K562 (cell line): ENCODE data around the gene PRAMEF18. TPM values are rescaled to one million over a fixed set of nuclear protein-coding genes. Genes with fewer than 3 reads are reported as not detected.
"Not testable (repeated sequence)": the region's sequence is repeated elsewhere in the genome, so short reads cannot be mapped to it uniquely, and the experiment has no call there.

Experiments used
- ATAC-seq: fragments of 200-7000 bp; cut with Tn5 transposase; 3 replicates; pipeline ENCODE4 v1.9.1; 2020; ENCODE audit warnings: moderate library complexity
- BruUV-seq: library from RNA; stranded (reverse); fragments of 400-500 nt; replicated peaks from 2 replicates; lab custom pipeline; 2021; lab: Mats Ljungman, UMichigan
- CTCF ChIA-PET: fragments of 300-600 bp; formaldehyde crosslinking; extraction: SDS; loops from one replicate; lab custom pipeline; 2021; ENCODE audit warnings: low intra/inter-chr PET ratio; lab: Yijun Ruan, JAX
- POLR2A ChIA-PET: fragments of 300-600, 350-650 bp; sonication (Branson Sonifier 250); formaldehyde crosslinking; extraction: SDS; loops from one replicate; lab custom pipeline; 2021; ENCODE audit warnings: antibody characterized with exemption, inconsistent platforms; lab: Yijun Ruan, JAX
- DNase-seq, 4 experiments: peaks; one replicate each; pipeline versions ENCODE4 v3.0.0 to v3.0.0-alpha.2; 2011 to 2018; ENCODE audit warnings: low spot score in 3 of 4, mixed read lengths in 3 of 4; ENCODE audit errors: extremely low read depth in 1 of 4
- FAIRE-seq: peaks from 2 replicates; lab custom pipeline; 2011; peaks lifted over from hg19 to GRCh38; lab: Jason Lieb, UNC
- H2AFZ ChIP-seq: 2 replicates; pipeline ENCODE4 v1.6.0; 2011; ENCODE audit warnings: low read depth, low read length, control low read depth, inconsistent platforms
- H3K27ac ChIP-seq: fragments of 200-600 bp; 3 replicates; pipeline ENCODE4 v1.8.0; 2011; ENCODE audit warnings: low read depth, mild to moderate bottlenecking, control low read depth, inconsistent platforms, low read length, moderate library complexity, mixed read lengths; ENCODE audit errors: extremely low read depth
- H3K27me3 ChIP-seq, 2 experiments: fragments of 300-600 bp in 1 of 2; 2 replicates in 1 of 2; 3 replicates in 1 of 2; pipeline versions ENCODE4 v1.6.0 to v1.8.0; 2011; ENCODE audit warnings: inconsistent platforms in 2 of 2, low read length in 2 of 2, mild to moderate bottlenecking in 1 of 2, mixed read lengths in 1 of 2, moderate library complexity in 1 of 2; ENCODE audit not compliant: control insufficient read depth in 2 of 2, insufficient read depth in 2 of 2
- H3K36me3 ChIP-seq: fragments of 300-600 bp; 3 replicates; pipeline ENCODE4 v1.8.0; 2011; ENCODE audit warnings: mild to moderate bottlenecking, low read length, inconsistent platforms; ENCODE audit not compliant: control insufficient read depth, insufficient read depth
- H3K4me1 ChIP-seq, 2 experiments: fragments of 200-600 bp in 1 of 2; replicated peaks in 1 of 2; 2 replicates in 1 of 2; 3 replicates in 1 of 2; pipeline versions ENCODE4 v1.5.1 to v1.8.0; 2011; ENCODE audit warnings: inconsistent platforms in 2 of 2, low read length in 2 of 2, mild to moderate bottlenecking in 1 of 2, mixed read lengths in 1 of 2, moderate library complexity in 1 of 2; ENCODE audit not compliant: control insufficient read depth in 2 of 2, insufficient read depth in 2 of 2
- H3K4me2 ChIP-seq: 2 replicates; pipeline ENCODE4 v1.6.1; 2011; ENCODE audit warnings: low read length, control low read depth, inconsistent platforms, mixed read lengths; ENCODE audit not compliant: insufficient read depth
- H3K4me3 ChIP-seq: fragments of 200-600 bp; sonication (generic), shearing (Covaris generic); 2 replicates; pipeline ENCODE4 v1.5.1; 2016; ENCODE audit warnings: control low read depth, inconsistent platforms
- H3K79me2 ChIP-seq: fragments of 200-600 bp; 3 replicates; pipeline ENCODE4 v1.8.0; 2011; ENCODE audit warnings: low read length, inconsistent platforms; ENCODE audit not compliant: control insufficient read depth, insufficient read depth
- H3K9ac ChIP-seq, 2 experiments: 2 replicates each; pipeline versions ENCODE4 v1.6.0 to v1.6.1; 2011; ENCODE audit warnings: low read depth in 2 of 2, low read length in 2 of 2, control low read depth in 1 of 2, inconsistent platforms in 1 of 2, mild to moderate bottlenecking in 1 of 2, mixed read lengths in 1 of 2; ENCODE audit not compliant: insufficient read depth in 1 of 2
- H3K9me1 ChIP-seq: one replicate; pipeline ENCODE4 v1.6.0; 2011; ENCODE audit warnings: inconsistent platforms, mild to moderate bottlenecking, low read length, moderate library complexity; ENCODE audit not compliant: control insufficient read depth, insufficient read depth
- H3K9me3 ChIP-seq: replicated peaks from 2 replicates; pipeline ENCODE4 v1.5.1; 2011; ENCODE audit warnings: low read depth, low read length, inconsistent platforms; ENCODE audit not compliant: control insufficient read depth, insufficient read depth
- H4K20me1 ChIP-seq: replicated peaks from 2 replicates; pipeline ENCODE4 v1.6.1; 2011; ENCODE audit warnings: low read length, inconsistent platforms, mixed read lengths; ENCODE audit not compliant: control insufficient read depth, insufficient read depth
- WGBS: fragments of 100-300 bp; shearing (Covaris generic); methylation state at CpG from one replicate; pipeline ENCODE4 v1.1.6; 2016; ENCODE audit warnings: low coverage, mixed read lengths; ENCODE audit not compliant: insufficient coverage; ENCODE audit errors: missing lambda C conversion rate; 5-methylcytosine and 5-hydroxymethylcytosine counted together
- in situ Hi-C: fragments of 300-500 bp; cut with MboI; formaldehyde crosslinking; loops from 4 replicates; pipeline ENCODE4 v1.15.0; 2018; ENCODE audit warnings: inconsistent platforms, mixed read lengths
- intact Hi-C: fragments of 100-400 bp; cut with micrococcal nuclease; formaldehyde crosslinking; loops from 2 replicates; pipeline ENCODE4 v1.14.2; 2022
- polyA plus RNA-seq, 8 experiments: library from polyadenylated mRNA; depleted of rRNA in 4 of 8; stranded (reverse) in 5 of 8; unstranded in 3 of 8; fragments of >200 nt; fragmentation: Nextera tagmentation in 2 of 8; fragmentation: Illumina TruSeq in 1 of 8; extraction: Ambion mirVana in 2 of 8; extraction: Trizol in 1 of 8; gene quantifications; 2 replicates each; pipeline versions ENCODE4 v1.2.1 to v1.2.3, GENCODE V29; 2011 to 2014; ENCODE audit warnings: inconsistent platforms in 1 of 8, missing spikeins in 1 of 8
- total RNA-seq, 7 experiments: library from RNA; depleted of rRNA in 6 of 7; stranded (reverse); fragments of >200 nt in 6 of 7; fragmentation: Illumina TruSeq in 2 of 7; extraction: Trizol in 2 of 7; gene quantifications; 2 replicates each; pipeline versions ENCODE4 v1.2.1 to v1.2.3, GENCODE V29; 2011 to 2021; ENCODE audit warnings: low replicate concordance in 1 of 7

The PRAMEF18 gene
- total and polyA plus RNA-seq, 9 of the 15 experiments (the other 6 are each of a cell fraction or from before 2014, with no cell fraction given) = not detected

GRCh38 chr1:13247122-13247521, 21.2 kb upstream of the PRAMEF18 start:
- POLR2A ChIA-PET, H3K27me3 ChIP-seq, H3K79me2 ChIP-seq, H3K9ac ChIP-seq, H3K4me2 ChIP-seq, H3K27ac ChIP-seq, H3K4me1 ChIP-seq, intact Hi-C loops, BruUV-seq, H2AFZ ChIP-seq, H3K4me3 ChIP-seq, H3K36me3 ChIP-seq, H3K9me1 ChIP-seq, FAIRE-seq, H4K20me1 ChIP-seq, DNase-seq, CTCF ChIA-PET, ATAC-seq, H3K9me3 ChIP-seq: not testable (repeated sequence)
- 0% methylated on average over 6 of the region's 7 CpGs for WGBS
- in situ Hi-C loops = loop anchor here (25.0 kb wide), 1 partner anchor 135 kb away; the partner anchor contains the start of gene HNRNPCL2

DNA sequence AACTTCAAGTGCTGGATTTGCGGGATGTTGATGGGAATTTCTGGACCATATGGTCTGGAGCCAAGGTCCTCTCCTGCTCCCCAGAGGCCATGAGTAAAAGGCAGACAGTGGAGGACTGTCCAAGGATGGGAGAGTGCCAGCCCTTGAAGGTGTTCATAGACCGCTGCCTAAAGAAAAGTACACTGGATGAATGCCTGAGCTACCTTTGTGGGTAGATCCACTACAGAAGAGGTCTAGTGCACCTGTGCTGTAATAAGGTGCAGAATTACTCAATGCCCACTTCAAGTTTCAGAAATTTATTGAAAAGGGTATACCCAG, 20.6 kb upstream of the PRAMEF18 start:
- H3K9ac ChIP-seq, H4K20me1 ChIP-seq, H3K9me1 ChIP-seq, H2AFZ ChIP-seq, H3K79me2 ChIP-seq, H3K4me2 ChIP-seq, H3K4me1 ChIP-seq, ATAC-seq, BruUV-seq, H3K36me3 ChIP-seq, POLR2A ChIA-PET, H3K4me3 ChIP-seq, FAIRE-seq, H3K27me3 ChIP-seq, H3K27ac ChIP-seq, H3K9me3 ChIP-seq, CTCF ChIA-PET, DNase-seq, intact Hi-C loops: not testable (repeated sequence)
- in situ Hi-C loops = loop anchor here (25.0 kb wide), 1 partner anchor 134 kb away; the partner anchor contains the start of gene HNRNPCL2
- 0% methylated on average over 2 of the region's 2 CpGs for WGBS
